ENCODE measurements around the gene SIVA1.

SIVA1 gene

GRCh38 chr14:104798300-104799243, 45.6 kb downstream of the SIVA1 start:
- no peak for DNase-seq

DNA sequence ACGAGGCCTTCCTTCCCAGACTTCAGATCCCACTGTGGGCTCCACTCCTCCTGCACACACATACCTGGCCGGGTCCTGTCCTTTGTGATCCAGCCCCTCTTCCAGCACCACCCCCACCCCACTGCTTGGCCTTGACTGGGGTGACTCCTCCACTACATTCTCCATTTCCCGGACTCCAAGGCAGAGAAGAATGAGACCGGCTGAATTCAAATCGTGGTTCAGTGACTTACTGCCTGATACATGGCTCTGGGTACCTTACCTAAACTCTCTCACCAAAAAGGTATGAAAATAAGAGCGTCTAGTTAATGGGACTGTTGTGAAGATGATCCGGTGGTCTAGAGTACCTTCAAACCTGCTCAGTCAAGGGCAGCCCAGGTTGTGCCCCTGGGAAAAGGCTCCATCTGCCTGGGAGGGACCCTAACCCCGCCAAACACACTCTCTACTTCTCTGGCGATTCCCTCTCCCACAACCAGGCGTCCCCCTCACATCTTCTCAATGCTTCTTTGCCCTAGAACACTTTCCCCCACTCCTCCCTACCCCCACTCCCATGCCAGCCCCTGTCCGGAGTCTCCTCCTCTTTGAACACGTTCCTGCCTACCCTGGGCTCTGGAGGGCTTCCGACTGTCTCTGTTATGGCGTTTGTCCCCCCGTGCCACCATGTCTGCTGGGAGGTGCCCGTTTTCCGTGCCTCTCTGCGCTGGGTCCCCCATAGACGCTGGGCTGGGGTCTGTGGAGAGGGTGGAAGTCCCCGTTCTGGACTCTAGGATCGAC, 46.5 kb downstream of the SIVA1 start:
- no peak for DNase-seq

DNA sequence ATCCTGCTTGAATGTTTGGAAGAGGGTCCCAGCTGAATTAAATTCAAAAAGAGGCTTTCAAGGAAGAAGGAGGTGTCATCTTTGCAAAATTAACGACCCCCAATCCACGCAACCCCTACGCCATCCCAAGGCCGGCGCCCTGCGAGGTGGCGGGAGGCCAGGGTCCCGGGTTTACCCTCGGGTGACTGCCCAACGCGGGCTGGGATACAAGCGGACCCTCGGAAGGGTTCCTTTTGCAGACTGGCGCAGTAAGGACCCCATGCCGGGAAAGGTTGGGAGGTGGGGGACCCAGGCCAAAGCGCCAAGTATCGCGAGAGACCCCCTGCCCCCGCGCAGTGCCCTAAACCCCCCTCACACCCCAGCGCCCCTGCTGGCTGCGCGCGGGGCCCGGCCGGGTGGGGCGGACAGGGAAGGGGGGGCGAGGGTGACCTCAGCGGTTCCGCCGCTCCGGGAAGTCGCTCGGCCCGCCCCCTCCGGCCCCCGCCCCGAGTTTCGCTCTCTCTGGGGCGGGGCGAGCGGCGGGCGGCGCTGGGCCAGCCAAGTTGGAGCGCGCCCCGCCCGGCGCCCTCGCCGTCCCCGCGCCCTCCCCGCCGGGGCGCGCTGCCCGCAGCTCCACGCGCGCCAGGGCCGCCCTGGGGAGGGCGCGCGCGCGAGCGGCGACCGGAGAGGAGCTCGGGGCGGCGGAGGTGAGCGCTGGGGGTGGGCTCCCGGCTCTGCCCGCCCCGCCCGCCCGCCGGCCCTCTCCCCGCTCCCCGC, 47.2 kb downstream of the SIVA1 start:
- DNase-seq, result peak; percentile 47

DNA sequence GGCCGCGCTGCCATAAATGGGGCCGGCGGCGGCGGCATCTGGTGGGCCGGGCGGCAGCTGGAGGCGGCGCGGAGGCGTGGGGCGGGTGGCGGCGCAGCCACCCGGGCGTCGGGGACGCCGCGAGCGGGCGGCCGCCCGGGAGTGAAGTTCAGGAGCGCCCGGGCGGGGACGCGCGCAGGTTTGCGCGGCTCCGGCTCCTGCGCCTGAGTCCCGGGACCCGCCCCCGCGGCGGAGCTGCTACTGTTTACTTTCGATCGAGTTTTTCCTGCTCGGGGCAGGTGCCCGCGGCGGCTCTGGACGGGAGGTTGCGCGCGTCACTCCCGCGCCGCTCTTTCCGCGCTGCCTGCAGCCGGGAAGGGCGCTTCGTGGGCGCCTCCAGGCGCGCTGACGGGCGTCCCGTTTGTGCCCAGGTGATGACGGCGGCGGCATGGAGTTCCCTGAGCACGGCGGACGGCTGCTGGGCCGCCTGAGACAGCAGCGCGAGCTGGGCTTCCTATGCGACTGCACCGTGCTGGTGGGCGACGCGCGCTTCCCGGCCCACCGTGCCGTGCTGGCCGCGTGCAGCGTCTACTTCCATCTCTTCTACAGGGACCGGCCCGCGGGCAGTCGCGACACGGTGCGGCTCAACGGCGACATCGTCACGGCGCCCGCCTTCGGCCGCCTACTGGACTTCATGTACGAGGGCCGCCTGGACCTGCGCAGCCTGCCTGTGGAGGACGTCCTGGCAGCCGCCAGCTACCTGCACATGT, 48.0 kb downstream of the SIVA1 start, which contains the start of gene ZBTB42:
ZBTB42 (plus strand) TSS at position 331 of the 749 bp plus-strand sequence; CDS start at position 428, 97 bp downstream.
- no peak for DNase-seq

DNA sequence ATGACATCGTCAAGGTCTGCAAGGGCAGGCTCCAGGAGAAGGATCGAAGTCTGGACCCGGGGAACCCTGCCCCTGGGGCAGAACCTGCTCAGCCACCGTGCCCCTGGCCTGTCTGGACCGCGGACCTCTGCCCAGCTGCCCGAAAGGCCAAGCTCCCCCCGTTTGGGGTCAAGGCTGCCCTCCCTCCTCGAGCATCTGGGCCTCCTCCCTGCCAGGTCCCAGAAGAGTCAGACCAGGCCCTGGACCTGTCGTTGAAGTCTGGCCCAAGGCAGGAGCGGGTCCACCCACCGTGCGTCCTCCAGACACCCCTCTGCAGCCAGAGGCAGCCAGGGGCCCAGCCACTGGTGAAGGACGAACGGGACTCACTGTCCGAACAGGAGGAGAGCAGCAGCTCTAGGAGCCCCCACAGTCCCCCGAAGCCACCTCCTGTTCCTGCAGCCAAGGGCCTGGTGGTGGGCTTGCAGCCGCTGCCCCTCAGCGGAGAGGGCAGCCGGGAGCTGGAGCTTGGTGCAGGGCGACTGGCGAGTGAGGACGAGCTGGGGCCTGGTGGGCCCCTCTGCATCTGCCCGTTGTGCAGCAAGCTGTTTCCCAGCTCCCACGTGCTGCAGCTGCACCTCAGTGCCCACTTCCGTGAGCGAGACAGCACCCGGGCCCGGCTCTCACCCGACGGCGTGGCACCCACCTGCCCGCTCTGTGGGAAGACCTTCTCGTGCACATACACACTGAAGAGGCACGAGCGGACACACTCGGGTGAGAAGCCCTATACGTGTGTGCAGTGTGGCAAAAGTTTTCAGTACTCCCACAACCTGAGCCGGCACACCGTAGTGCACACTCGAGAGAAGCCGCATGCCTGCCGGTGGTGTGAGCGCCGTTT, 48.8 kb downstream of the SIVA1 start:
- DNase-seq, result no peak

DNA sequence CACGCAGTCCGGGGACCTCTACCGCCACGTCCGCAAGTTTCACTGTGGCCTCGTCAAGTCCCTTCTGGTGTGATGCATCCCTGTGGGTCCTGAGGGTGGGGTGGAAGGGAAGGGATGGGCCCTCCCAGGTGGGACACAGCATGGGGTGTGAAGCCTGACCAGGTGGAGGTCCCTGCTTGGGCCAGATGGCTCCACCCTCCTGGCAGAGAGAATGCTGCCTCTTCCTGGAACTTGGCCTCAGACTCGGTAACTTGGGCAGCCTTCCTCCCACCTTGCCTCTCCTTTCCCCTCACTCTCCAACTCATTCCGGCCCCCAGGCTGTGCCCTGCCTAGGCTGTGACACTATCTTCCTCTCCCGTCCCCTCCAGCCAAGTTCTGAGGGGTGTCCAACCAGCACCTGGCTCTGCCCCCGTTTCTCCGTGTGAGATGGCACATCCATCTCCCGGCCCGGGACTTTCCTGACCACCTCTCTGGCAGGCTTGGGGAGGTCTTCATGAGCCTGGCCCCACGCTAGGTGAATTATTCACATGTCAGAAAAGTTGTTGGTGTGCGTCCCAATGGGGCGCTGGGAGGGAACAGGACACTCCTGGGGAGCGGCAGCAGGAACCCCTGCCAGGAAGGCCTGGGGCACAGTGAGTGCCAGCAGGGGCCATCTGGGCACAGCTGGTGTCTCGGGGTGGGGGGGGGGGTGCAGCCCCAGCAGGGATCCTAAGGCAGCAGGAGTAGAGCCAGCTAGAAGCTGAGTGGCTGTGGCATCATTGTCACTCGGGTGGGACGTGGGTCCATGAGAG, 49.6 kb downstream of the SIVA1 start:
- DNase-seq, result no peak

- no peak for DNase-seq
These were observed 50.4 kb downstream of the SIVA1 start for GRCh38 chr14:104803280-104803911.

DNA sequence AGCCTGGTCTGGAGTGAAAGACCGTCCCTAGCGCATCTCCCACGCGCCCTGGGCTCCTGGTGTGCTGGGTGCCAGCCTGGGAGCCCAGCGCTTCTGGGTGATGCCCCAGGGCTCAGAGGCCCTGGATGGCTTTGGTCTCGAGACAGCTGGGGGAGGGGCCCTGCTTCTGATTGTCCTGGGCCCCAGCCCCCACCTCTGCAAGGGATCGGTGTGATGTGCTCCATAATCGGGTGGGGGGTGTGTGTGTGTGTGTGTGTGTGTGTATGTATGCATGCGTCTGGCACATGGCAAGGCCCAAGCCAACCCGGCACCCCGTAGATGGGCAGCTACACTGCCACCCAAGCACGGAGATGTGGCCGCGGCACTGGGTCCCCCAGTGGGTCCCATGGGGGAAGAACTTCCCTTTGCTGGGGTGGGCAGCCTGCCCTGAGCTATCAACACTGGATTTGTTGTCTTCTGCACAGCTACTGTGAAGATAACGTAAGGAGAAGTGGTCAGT, 51.0 kb downstream of the SIVA1 start:
- DNase-seq, result no peak

DNA sequence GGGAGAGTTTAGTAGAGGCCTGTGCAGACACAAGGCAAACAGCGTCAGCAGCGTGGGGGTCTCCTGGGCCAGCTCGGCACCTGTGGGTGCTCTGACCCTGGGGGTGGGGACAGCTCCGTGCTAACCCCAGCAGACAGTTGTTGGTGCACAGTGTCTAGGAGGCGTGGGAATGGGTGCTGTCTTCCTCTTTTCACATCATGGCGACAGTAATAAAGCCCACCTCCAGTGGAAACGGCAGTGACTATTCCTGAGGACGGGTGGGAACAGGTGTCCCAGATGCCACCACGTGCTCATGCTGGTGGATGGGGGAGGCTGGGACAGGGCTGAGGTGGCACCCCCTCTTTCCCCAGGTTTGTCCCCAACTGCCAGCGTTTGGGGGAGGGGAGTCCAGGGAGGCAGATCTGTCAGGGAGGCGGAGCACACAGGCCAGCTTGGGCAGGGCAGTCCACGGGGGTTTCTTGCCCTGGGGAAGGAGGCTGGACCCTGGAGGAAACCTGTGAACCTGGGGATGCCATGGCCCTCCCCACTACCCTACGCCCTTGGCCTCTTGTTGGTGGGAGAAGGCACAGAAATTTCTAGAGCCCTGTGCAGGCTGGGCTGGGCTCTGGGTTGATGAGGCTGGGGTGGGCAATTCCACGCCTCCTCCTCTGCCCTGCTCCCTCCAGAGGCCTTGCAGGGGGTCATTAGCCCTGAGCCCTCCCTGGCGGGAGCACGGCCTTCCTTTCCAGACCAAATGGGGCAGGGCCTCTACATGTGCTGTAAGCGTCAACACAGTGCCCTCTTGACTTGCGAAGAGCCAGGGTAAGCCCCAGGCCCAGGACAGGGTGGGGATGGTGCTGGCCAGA, 51.8 kb downstream of the SIVA1 start:
- no peak for DNase-seq

DNA sequence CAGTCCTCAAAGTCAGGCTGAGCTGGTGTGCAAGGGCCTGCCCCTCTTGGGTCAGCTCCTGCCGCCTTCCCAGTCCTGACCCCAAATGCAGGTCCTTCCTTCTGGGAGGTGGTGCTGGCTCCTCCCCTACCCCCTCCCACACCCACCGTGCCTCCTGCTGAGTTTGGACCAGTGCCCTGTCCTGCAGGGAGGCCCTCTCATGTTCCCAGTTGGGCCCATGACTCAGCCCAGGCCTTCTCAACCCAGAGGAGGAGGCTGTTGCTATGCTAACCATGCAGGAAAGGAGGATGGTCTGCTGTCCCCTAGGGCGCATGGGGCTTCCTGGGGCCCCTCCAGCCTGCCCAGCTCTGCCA, 52.4 kb downstream of the SIVA1 start:
- no peak for DNase-seq

DNA sequence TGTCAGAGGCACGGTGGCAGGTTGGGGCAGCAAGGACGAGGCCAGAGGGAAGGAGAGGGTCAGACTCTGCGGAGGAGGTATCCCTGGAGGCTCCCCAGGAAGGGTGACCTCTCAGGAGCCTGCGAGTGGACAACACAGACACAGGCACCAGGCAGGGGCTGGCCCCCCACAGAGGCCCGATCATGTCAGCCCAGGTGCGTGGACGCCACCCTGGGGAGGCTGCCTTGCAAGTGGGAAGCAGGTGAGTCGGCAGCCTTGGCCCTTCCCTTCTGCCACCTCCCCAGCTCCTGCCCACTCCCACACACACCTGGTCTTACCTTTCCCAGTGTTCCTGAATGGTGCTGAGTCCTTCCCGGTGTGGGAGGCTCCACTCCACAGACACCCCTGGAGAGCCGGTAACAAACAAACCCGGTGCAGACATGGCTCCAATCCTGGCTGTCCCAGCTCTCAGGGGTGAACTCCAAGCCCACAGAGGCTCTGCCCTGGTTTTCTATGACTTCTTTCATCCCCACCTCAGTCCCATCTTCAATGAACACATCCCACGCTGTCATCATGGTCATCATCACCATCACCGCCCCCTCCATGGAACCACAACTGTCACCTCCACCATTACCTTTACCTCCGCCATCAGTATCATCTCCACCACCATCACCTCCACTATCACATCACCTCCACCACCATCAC, 53.1 kb downstream of the SIVA1 start:
- no peak for DNase-seq

GRCh38 chr14:104806625-104807465, 53.9 kb downstream of the SIVA1 start:
- no peak for DNase-seq

DNA sequence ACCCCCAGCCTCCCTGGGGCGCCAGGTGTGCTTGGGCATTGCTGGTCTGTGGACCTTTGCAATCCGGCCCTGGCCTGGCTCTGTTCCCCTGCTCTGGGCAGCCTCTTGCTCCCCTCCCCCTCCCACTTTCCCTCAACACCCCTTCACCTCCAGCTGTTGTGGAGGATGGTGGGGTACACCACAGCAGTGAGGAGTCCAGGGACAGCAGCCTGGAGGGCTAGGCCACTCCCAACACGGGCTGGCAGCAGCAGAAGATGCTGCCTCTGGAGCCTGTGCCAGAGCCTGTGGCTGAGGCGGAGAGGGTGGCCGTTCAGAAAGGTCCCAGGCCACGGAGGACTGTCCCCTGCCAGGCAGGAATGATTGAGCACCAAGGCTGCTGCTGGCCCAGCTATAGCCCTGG, 55.5 kb downstream of the SIVA1 start:
- no peak for DNase-seq

Measured in midbrain (tissue), 1 donor.